Measurements from ENCODE around the gene FILIP1. TPM values are rescaled to one million over a fixed set of nuclear protein-coding genes. Genes with fewer than 3 reads are reported as not detected.
A peak's percentile ranks its signal among the peaks of the same experiment; 100 is the strongest.

Gene FILIP1
- total RNA-seq, 1 donor from 2014 or later: under 0.01 TPM

DNA sequence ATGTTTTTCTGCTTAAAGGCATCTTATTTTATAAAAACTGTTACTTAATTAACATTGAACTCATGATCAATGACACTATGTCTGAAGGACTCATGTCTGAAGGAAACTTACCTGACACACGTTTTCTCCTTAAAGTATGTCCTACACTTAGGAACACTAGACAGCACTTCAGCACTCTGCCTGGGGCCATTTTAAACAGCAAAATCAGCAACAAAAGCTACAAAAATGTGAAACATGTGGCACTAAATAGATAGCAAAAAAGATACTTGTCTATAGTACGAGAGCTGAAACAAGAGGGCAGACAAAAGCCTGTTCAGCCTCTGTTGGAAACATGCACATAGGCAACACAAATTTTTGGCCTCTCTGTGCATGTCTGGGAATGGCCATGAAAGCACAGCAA is 115.5 kb downstream of the FILIP1 start:
- DNase-seq (ENCODE audit: low read depth): no peak
- Histone ChIP-seq H3K27me3 (ENCODE audit: control insufficient read depth, insufficient read depth, low read length) (no peaks in the 10 kb centered on the region), H3K4me3 (ENCODE audit: low read depth, low read length) (no peak overlapping the region), H3K36me3 (ENCODE audit: control insufficient read depth, insufficient read depth, low read length) (no peaks in the 10 kb centered on the region)
- TF ChIP-seq, protein P1, sequence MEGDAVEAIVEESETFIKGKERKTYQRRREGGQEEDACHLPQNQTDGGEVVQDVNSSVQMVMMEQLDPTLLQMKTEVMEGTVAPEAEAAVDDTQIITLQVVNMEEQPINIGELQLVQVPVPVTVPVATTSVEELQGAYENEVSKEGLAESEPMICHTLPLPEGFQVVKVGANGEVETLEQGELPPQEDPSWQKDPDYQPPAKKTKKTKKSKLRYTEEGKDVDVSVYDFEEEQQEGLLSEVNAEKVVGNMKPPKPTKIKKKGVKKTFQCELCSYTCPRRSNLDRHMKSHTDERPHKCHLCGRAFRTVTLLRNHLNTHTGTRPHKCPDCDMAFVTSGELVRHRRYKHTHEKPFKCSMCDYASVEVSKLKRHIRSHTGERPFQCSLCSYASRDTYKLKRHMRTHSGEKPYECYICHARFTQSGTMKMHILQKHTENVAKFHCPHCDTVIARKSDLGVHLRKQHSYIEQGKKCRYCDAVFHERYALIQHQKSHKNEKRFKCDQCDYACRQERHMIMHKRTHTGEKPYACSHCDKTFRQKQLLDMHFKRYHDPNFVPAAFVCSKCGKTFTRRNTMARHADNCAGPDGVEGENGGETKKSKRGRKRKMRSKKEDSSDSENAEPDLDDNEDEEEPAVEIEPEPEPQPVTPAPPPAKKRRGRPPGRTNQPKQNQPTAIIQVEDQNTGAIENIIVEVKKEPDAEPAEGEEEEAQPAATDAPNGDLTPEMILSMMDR (IDR thresholded peaks at IDR 0.05; ENCODE audit: insufficient read depth, low read length, severe bottlenecking): no peak
- FAIRE-seq: no peak

DNA sequence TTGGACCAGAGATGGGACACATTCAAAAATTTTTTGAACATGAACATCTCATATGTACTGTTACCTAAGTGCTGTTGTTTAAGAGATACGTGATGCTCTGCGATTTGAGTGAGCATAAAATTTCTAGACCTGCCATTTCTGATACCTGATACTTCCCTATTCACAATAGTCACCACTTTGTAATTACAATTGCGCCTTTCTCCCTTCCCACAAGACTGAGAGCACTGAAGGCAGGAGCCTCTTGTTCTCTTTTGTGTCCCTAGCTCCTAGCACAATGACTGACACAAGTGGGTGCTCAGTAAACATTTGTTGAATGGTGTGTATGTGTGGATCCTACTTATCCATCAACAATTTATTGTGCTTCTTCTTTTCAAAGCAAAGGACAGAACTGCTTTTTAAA is 116.2 kb downstream of the FILIP1 start:
- FAIRE-seq (no peak), DNase-seq (ENCODE audit: low read depth) (no peak)
- Histone ChIP-seq H3K36me3 (ENCODE audit: control insufficient read depth, insufficient read depth, low read length) (no peaks in the 10 kb centered on the region), H3K4me3 (ENCODE audit: low read depth, low read length) (no peak overlapping the region), H3K27me3 (ENCODE audit: control insufficient read depth, insufficient read depth, low read length) (no peaks in the 10 kb centered on the region)
- TF ChIP-seq, protein P1 (IDR thresholded peaks at IDR 0.05; ENCODE audit: insufficient read depth, low read length, severe bottlenecking): no peak

DNA sequence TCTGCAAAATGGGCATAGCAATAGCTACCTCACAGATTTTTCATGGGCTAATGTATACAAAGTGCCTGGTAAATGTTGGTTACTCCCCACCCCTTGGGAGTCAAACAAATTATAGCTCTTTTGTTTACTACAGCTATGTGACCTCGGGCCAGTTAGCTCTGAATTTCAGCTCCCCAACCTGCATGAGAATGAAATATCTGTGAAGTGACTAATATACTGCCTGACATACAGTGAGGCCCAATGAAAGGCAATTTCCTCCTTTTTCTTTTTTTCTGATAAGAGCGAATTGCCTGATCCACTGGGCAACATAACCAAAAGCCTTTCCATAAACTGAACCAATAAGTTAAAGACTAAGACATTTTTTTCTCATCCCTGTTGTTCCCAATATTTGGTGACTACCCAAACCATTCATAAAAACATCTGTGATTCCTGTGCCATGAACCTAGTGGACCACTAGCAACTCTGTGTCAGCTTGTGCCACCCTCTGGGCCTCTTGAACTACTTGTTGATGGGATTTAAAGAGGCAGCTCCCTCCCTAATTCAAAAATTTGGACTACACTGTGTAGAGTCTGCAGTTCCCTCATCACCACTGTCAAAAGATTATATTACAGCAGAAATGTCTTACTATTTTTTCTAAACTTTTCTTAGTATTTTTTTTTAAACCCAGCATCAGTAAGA is 117.1 kb downstream of the FILIP1 start:
- DNase-seq (ENCODE audit: low read depth) (peak; percentile 42), FAIRE-seq (no peak)
- TF ChIP-seq, protein P1 (IDR thresholded peaks at IDR 0.05; ENCODE audit: insufficient read depth, low read length, severe bottlenecking): no peak

DNA sequence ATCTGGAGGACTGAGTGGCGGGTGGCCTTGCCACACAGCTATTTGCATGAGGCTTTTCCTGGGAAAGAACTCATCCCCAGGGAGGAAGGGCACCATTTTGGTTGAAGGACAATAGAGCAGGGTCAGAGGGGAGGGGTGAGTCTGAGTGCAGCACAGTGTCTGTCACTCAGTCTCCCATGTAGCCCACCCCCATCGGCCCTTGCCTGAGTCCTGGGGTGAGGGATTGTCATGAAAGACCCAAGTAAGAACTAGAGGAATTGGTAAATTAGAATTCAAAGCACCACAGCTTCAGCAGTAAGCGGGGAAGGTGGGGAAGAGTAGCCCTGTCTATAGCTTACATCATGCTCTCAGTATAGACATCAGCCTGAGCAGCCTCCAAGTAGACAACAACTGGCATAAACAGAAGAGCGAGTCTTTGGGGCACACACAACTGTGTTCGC is 118.6 kb downstream of the FILIP1 start:
- TF ChIP-seq, protein P1 (IDR thresholded peaks at IDR 0.05; ENCODE audit: insufficient read depth, low read length, severe bottlenecking): no peak
- no peaks in the 10 kb centered on the region for H3K36me3 ChIP-seq (ENCODE audit: control insufficient read depth, insufficient read depth, low read length)
- no peaks in the 10 kb centered on the region for H3K27me3 ChIP-seq (ENCODE audit: control insufficient read depth, insufficient read depth, low read length)
- no peak for DNase-seq (ENCODE audit: low read depth)
- no peak overlapping the region for H3K4me3 ChIP-seq (ENCODE audit: low read depth, low read length)
- FAIRE-seq: no peak

More for the DNA sequence above, 117.1 kb downstream of the FILIP1 start:
- Histone ChIP-seq H3K27me3 (ENCODE audit: control insufficient read depth, insufficient read depth, low read length) (no peaks in the 10 kb centered on the region), H3K4me3 (ENCODE audit: low read depth, low read length) (no peak overlapping the region), H3K36me3 (ENCODE audit: control insufficient read depth, insufficient read depth, low read length) (no peaks in the 10 kb centered on the region)

DNA sequence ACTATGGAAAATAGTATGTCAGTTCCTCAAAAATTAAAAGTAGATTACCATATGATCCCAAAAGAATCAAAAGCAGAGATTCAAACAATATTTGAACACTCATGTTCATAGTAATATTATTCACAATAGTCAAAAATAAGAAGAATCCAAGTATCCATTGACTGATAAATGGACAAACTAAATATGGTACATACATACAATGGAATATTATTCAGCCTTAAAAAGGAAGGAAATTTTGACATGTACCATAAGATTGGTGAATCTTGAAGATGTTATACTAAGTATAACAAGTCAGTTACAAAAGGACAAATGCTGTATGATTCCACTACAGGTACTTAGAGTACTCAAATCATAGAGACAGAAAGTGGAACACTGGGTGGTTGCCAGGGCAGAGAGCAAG is 120.7 kb downstream of the FILIP1 start:
- H3K4me3 ChIP-seq (ENCODE audit: low read depth, low read length): no peak overlapping the region
- FAIRE-seq (no peak), DNase-seq (ENCODE audit: low read depth) (no peak)
- TF ChIP-seq, protein P1 (IDR thresholded peaks at IDR 0.05; ENCODE audit: insufficient read depth, low read length, severe bottlenecking): no peak
- no peaks in the 10 kb centered on the region for H3K27me3 ChIP-seq (ENCODE audit: control insufficient read depth, insufficient read depth, low read length)
- no peaks in the 10 kb centered on the region for H3K36me3 ChIP-seq (ENCODE audit: control insufficient read depth, insufficient read depth, low read length)

DNA sequence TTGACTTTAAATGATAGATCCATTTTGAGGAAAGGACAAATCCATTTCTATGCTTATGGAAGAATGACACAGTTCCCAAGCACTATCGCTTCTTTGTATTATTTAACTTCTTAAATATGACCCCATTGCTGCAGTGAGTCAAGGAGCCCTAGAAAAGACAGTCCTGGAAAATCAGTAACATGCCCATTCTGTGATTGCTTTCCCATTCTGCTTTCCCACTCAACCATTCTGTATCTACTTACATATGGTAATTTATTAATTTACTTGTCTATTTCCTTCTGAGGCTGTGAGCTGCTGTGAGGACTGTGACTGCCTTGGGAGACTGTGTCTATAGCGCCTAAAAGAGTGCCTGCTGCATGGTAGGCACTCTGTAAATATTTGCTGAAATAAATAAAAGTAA is 123.6 kb downstream of the FILIP1 start:
- TF ChIP-seq, protein P1 (IDR thresholded peaks at IDR 0.05; ENCODE audit: insufficient read depth, low read length, severe bottlenecking): no peak
- no peak for FAIRE-seq
- Histone ChIP-seq H3K36me3 (ENCODE audit: control insufficient read depth, insufficient read depth, low read length) (no peaks in the 10 kb centered on the region), H3K27me3 (ENCODE audit: control insufficient read depth, insufficient read depth, low read length) (no peaks in the 10 kb centered on the region), H3K4me3 (ENCODE audit: low read depth, low read length) (no peak overlapping the region)
- no peak for DNase-seq (ENCODE audit: low read depth)
